GM10266 (cell line): ENCODE results near the gene RAD52.

Source experiments
- DNase-seq: peaks from one replicate; pipeline ENCODE4 v3.0.0; 2012; ENCODE audit errors: extremely low spot score
- TF ChIP-seq, protein P1 (sequence below): IDR thresholded peaks from 2 replicates; pipeline ENCODE4 v1.5.1; 2012; ENCODE audit warnings: mild to moderate bottlenecking, low read depth; ENCODE audit not compliant: control insufficient read depth, insufficient read depth; ENCODE audit errors: missing control alignments

RAD52 gene

DNA sequence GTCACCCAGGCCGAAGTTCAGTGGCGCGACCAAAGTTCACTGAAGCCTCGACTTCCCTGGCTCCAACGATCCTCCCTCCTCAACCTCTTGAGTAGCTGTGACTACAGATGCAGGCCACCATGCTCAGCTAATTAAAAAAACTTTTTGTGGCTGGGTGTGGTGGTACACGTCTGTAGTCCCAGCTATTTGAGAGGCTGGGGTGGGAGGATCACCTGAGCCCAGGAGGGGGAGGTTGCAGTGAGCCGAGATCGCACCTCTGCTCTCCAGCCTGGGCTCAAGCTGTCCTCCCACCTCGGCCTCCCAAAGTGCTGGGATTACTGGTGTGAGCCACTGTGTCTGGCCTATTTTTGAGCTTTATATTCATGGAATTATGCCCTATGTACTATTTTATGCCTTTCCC lies 18.1 kb upstream of the RAD52 start:
- TF ChIP-seq, protein P1, sequence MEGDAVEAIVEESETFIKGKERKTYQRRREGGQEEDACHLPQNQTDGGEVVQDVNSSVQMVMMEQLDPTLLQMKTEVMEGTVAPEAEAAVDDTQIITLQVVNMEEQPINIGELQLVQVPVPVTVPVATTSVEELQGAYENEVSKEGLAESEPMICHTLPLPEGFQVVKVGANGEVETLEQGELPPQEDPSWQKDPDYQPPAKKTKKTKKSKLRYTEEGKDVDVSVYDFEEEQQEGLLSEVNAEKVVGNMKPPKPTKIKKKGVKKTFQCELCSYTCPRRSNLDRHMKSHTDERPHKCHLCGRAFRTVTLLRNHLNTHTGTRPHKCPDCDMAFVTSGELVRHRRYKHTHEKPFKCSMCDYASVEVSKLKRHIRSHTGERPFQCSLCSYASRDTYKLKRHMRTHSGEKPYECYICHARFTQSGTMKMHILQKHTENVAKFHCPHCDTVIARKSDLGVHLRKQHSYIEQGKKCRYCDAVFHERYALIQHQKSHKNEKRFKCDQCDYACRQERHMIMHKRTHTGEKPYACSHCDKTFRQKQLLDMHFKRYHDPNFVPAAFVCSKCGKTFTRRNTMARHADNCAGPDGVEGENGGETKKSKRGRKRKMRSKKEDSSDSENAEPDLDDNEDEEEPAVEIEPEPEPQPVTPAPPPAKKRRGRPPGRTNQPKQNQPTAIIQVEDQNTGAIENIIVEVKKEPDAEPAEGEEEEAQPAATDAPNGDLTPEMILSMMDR, result no peak
- DNase-seq, result no peak

DNA sequence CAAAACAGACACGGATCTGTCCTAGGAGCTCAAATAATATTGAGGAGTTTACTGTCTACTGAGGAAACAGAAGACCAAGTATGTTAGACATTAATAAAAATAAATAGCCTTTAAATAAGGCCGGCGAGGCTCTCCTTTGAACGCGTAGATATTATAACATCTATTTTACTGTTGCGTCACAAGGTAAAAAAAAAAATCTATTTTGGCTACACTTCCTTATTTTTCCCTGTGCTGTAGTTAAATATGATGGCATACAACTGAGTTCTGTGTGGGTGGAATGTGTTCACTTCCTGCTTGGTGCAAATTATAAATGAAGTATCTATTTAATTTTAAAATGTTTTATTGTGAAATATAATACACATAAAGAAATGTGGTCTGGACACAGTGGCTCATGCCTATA lies 17.2 kb upstream of the RAD52 start:
- DNase-seq, result no peak
- TF ChIP-seq, protein P1, result no peak

- DNase-seq, result peak; percentile 69
- TF ChIP-seq, protein P1, result no peak
Measured at GRCh38 chr12:958588-959123, 9.2 kb upstream of the RAD52 start.

DNA sequence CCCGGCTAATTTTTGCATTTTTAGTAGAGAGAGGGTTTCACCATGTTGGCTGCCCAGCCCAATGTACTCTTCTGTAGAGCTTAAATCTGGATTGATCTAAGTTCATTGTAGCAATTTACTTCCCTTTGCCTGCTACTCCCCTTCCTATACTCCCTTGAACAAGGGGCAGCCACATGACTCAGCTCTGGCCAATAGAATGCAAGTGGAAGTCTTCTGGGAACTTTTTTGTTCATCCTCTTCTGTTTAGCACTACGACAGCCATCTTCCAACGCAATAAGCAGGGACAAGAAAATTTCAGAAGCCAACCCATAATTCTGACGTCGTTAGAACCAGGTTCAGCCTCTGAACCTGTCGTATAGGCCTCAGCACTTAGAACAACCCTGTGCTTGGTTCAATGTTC lies 6.4 kb upstream of the RAD52 start:
- DNase-seq, result no peak
- TF ChIP-seq, protein P1, result no peak

GRCh38 chr12:954741-955140 lies 5.2 kb upstream of the RAD52 start:
- TF ChIP-seq, protein P1, result no peak
- no peak for DNase-seq

- TF ChIP-seq, protein P1, result no peak
- no peak for DNase-seq
Measured at GRCh38 chr12:953776-954175, 4.3 kb upstream of the RAD52 start.

- TF ChIP-seq, protein P1, result no peak
- DNase-seq, result no peak
Measured at GRCh38 chr12:951176-951575, 1.7 kb upstream of the RAD52 start.
